ENCODE results near the gene TDP1.

- TF ChIP-seq SIN3A (IDR thresholded peaks at IDR 0.05; ENCODE audit: borderline replicate concordance, insufficient read depth, low read length) (no peak), TAF1 (IDR thresholded peaks at IDR 0.05; ENCODE audit: borderline replicate concordance, insufficient read depth, low read length) (no peak), POLR2AphosphoS5 (IDR thresholded peaks at IDR 0.05; ENCODE audit: low read depth, low read length) (no peak), FOXP2 (optimal IDR thresholded peaks at IDR 0.05; ENCODE audit: borderline replicate concordance, extremely low read depth, extremely low read length, insufficient read depth) (no peak)
- TF ChIP-seq, protein P1, sequence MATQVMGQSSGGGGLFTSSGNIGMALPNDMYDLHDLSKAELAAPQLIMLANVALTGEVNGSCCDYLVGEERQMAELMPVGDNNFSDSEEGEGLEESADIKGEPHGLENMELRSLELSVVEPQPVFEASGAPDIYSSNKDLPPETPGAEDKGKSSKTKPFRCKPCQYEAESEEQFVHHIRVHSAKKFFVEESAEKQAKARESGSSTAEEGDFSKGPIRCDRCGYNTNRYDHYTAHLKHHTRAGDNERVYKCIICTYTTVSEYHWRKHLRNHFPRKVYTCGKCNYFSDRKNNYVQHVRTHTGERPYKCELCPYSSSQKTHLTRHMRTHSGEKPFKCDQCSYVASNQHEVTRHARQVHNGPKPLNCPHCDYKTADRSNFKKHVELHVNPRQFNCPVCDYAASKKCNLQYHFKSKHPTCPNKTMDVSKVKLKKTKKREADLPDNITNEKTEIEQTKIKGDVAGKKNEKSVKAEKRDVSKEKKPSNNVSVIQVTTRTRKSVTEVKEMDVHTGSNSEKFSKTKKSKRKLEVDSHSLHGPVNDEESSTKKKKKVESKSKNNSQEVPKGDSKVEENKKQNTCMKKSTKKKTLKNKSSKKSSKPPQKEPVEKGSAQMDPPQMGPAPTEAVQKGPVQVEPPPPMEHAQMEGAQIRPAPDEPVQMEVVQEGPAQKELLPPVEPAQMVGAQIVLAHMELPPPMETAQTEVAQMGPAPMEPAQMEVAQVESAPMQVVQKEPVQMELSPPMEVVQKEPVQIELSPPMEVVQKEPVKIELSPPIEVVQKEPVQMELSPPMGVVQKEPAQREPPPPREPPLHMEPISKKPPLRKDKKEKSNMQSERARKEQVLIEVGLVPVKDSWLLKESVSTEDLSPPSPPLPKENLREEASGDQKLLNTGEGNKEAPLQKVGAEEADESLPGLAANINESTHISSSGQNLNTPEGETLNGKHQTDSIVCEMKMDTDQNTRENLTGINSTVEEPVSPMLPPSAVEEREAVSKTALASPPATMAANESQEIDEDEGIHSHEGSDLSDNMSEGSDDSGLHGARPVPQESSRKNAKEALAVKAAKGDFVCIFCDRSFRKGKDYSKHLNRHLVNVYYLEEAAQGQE (IDR thresholded peaks at IDR 0.05; ENCODE audit: insufficient read depth in 1 of 2, low read depth in 2 of 2, low read length in 2 of 2), result no peak
Observed at GRCh38 chr14:90045616-90046015, 89.9 kb downstream of the TDP1 start.

Data from PFSK-1 (cell line).